Measurements from ENCODE around the gene SIRPA. TPM values are rescaled to one million over a fixed set of nuclear protein-coding genes. Genes with fewer than 3 reads are reported as not detected.

SIRPA gene
- total RNA-seq, 1 donor from 2014 or later = 130 TPM

DNA sequence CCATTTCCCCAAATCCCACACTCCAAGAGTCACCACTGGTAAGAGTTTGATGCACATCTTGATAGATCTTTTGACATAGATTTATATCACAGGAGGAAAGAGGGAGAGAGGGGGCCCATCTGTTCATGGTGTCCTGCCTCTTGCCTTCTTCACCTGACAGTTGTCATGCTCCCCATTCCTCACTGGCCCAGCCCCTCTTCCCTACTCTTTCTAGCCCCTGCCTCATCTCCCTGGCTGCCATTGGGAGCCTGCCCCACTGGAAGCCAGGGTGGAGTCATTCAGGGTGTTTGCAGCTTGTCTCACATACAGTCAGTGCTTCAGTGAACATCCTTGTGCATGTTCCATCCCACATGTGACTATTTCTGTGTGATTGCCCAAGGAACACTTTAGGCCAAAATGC is 27.6 kb downstream of the SIRPA start:
- Histone ChIP-seq H3K4me3 (no peak overlapping the region), H3K27me3 (ENCODE audit: low read depth) (peaks cover 4% of the 10 kb centered on the region), H3K36me3 (peaks cover 55% of the 10 kb centered on the region), H3K27ac (no peak overlapping the region), H3K9me3 (no peaks in the 10 kb centered on the region), H3K4me1 (peaks cover 16% of the 10 kb centered on the region)
- no peak for DNase-seq
- no peak for ATAC-seq
- no peak for TF ChIP-seq CTCF (IDR thresholded peaks at IDR 0.05)
- intact Hi-C loops (cut with DNase I) = no loop called here

DNA sequence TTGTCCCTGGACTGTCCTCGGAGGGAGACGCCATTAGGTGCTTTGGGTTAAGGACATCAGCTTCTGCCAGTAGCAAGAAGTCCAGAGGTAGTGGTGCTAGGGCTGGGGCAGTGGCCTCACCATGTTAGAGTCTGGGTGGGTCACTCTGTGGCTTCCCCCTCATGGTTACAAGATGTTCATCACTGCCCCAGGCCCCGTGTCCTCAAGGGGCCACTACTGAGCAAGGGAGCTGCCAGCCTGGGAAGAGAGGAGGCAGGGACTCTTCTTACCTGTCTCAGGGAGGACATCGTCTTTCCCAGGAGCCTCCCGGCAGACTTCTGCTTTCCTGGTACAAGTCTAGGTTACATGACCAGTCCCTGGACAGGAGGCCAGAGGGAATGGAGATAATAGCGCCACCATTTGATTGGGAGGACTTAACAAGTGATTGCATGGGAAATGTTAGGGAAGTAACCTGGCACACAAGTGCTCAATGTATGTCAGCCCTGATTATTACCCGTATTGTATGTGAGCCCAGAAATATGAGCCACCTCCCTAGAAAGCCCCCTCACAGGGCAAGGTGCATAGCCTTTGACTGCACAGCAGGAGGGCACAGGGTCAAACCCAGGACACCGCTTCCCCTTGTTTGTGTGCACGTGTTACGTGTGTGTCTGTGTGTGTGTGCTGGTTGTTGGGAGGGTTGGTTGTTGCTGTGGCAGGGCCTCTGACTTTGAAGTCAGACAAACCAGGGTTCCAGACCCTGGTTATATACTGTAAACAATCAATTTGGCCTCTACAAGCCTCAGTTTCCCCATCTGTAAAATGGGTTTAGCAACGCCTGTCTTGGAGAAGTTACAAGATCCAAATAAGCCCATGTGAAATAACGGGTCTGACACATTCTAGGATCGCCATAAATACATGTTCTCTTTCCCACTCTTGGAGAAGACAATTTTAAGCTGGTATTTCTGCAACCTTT is 30.0 kb downstream of the SIRPA start:
- Histone ChIP-seq H3K27ac (no peak overlapping the region), H3K4me1 (peaks cover 11% of the 10 kb centered on the region), H3K9me3 (no peaks in the 10 kb centered on the region), H3K36me3 (peaks cover 50% of the 10 kb centered on the region), H3K27me3 (ENCODE audit: low read depth) (peaks cover 7% of the 10 kb centered on the region), H3K4me3 (no peak overlapping the region)
- ATAC-seq = no peak
- DNase-seq = no peak
- intact Hi-C loops (cut with DNase I) = no loop called here
- TF ChIP-seq CTCF (IDR thresholded peaks at IDR 0.05) = no peak

DNA sequence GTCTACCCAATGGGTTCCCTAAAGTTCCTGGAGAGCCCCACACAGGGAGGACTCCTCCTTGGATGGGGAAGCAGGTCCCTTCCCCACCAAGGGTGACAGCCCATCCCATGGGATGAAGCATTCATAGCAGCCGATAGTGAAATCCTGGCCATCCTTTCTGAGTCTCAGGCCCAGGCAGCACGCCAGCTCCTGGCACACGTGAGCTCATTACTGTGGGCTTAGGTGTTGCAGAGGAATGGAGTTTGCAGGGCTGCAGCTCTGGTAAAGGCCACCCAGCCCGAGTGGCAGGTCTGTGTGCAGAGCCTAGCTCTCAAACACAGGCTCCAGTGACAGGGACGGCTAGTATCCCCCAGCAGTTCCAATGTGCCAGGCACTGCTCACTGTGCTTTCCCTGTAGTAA is 31.0 kb downstream of the SIRPA start:
- no peak overlapping the region for H3K4me3 ChIP-seq
- DNase-seq = no peak
- H3K36me3 ChIP-seq = peaks cover 44% of the 10 kb centered on the region
- TF ChIP-seq CTCF (IDR thresholded peaks at IDR 0.05) = no peak
- intact Hi-C loops (cut with DNase I) = no loop called here
- H3K27ac ChIP-seq = no peak overlapping the region
- H3K9me3 ChIP-seq = no peaks in the 10 kb centered on the region
- H3K27me3 ChIP-seq (ENCODE audit: low read depth) = peaks cover 7% of the 10 kb centered on the region
- H3K4me1 ChIP-seq = peaks cover 11% of the 10 kb centered on the region
- ATAC-seq = no peak

- no peaks in the 10 kb centered on the region for H3K9me3 ChIP-seq
- H3K4me3 ChIP-seq = no peak overlapping the region
- H3K36me3 ChIP-seq = peaks cover 47% of the 10 kb centered on the region
- no peak for DNase-seq
- H3K27ac ChIP-seq = peak overlapping the region; percentile 43
- peaks cover 7% of the 10 kb centered on the region for H3K27me3 ChIP-seq (ENCODE audit: low read depth)
- H3K4me1 ChIP-seq = peaks cover 11% of the 10 kb centered on the region
- peak in 1 of 2 donors; percentile 29 for ATAC-seq
- no peak for TF ChIP-seq CTCF (IDR thresholded peaks at IDR 0.05)
- intact Hi-C loops (cut with DNase I) = no loop called here
Observed at GRCh38 chr20:1927217-1927616, 32.0 kb downstream of the SIRPA start.

- Histone ChIP-seq H3K9me3 (no peaks in the 10 kb centered on the region), H3K4me3 (no peak overlapping the region), H3K36me3 (peaks cover 38% of the 10 kb centered on the region), H3K27ac (peak overlapping the region; percentile 43), H3K4me1 (peaks cover 11% of the 10 kb centered on the region), H3K27me3 (ENCODE audit: low read depth) (peaks cover 7% of the 10 kb centered on the region)
- ATAC-seq = no peak
- intact Hi-C loops (cut with DNase I) = no loop called here
- no peak for TF ChIP-seq CTCF (IDR thresholded peaks at IDR 0.05)
- DNase-seq = no peak
Observed at GRCh38 chr20:1928154-1928553, 32.9 kb downstream of the SIRPA start.

Measured in lower lobe of right lung (tissue), 2 donors.